ENCODE results near the gene TMEM120A.

DNA sequence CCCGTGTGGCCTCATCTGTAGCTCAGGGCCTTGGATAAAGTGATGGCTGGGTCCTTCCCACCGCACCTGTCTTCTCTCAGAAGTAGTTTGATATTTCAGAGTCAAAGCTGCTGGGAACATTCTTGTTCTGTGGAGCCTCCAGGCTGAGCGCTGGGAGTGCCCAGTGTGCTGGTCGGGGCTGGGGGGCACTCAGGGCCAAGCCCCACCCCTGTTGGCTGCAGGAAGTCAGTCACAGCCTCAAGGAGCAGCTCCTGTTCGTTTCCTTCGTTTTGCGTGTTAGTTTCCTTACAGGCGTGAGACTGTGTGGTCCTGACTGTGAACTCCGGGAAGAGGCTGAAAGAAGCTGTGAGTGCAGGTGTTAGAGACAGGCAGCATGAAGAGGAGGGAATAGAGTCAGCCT, 46.2 kb downstream of the TMEM120A start:
- TF ChIP-seq POLR2AphosphoS5 (IDR thresholded peaks at IDR 0.05): no peak
- TF ChIP-seq, protein P1, sequence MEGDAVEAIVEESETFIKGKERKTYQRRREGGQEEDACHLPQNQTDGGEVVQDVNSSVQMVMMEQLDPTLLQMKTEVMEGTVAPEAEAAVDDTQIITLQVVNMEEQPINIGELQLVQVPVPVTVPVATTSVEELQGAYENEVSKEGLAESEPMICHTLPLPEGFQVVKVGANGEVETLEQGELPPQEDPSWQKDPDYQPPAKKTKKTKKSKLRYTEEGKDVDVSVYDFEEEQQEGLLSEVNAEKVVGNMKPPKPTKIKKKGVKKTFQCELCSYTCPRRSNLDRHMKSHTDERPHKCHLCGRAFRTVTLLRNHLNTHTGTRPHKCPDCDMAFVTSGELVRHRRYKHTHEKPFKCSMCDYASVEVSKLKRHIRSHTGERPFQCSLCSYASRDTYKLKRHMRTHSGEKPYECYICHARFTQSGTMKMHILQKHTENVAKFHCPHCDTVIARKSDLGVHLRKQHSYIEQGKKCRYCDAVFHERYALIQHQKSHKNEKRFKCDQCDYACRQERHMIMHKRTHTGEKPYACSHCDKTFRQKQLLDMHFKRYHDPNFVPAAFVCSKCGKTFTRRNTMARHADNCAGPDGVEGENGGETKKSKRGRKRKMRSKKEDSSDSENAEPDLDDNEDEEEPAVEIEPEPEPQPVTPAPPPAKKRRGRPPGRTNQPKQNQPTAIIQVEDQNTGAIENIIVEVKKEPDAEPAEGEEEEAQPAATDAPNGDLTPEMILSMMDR (IDR thresholded peaks at IDR 0.05): no peak

All from upper lobe of left lung (tissue), 4 donors.